Kidney (tissue), 14 donors: Measurements from ENCODE around the gene CCL21. TPM values are rescaled to one million over a fixed set of nuclear protein-coding genes. Genes with fewer than 3 reads are reported as not detected.
A peak's percentile ranks its signal among the peaks of the same experiment; 100 is the strongest.
"Not testable (repeated sequence)": the region's sequence is repeated elsewhere in the genome, so short reads cannot be mapped to it uniquely, and the experiment has no call there.

Experiments
- DNase-seq, 5 donors: peaks; one replicate each; pipeline ENCODE4 v3.0.0-alpha.2; 2013 to 2020
- FAIRE-seq: peaks from 2 replicates; lab custom pipeline; 2012; peaks lifted over from hg19 to GRCh38; lab: Jason Lieb, UNC
- H3K27ac ChIP-seq, 2 donors: one replicate each; pipeline ENCODE4 v1.7.0; 2013; ENCODE audit warnings: low read depth in 2 of 2, low read length in 2 of 2, inconsistent platforms in 1 of 2
- H3K27me3 ChIP-seq: one replicate; pipeline ENCODE4 v1.7.1; 2013; ENCODE audit warnings: low read length, inconsistent platforms; ENCODE audit not compliant: control insufficient read depth, insufficient read depth
- H3K36me3 ChIP-seq, 3 donors: one replicate each; pipeline versions ENCODE4 v1.7.0 to v1.7.1; 2013; ENCODE audit warnings: low read length in 3 of 3, control low read depth in 1 of 3, inconsistent platforms in 1 of 3; ENCODE audit not compliant: insufficient read depth in 3 of 3, control insufficient read depth in 2 of 3
- H3K4me1 ChIP-seq, 3 donors: one replicate each; pipeline versions ENCODE4 v1.7.0 to v1.7.1; 2013; ENCODE audit warnings: low read length in 3 of 3, inconsistent platforms in 1 of 3, low read depth in 1 of 3; ENCODE audit not compliant: control insufficient read depth in 2 of 3, insufficient read depth in 2 of 3
- H3K4me3 ChIP-seq, 3 donors: one replicate each; pipeline versions ENCODE4 v1.7.0 to v1.8.1; 2013; ENCODE audit warnings: low read length in 3 of 3, control low read depth in 1 of 3, inconsistent platforms in 1 of 3
- H3K9ac ChIP-seq, 3 donors: one replicate each; pipeline versions ENCODE4 v1.7.0 to v1.7.1; 2013; ENCODE audit warnings: low read length in 3 of 3, control low read depth in 1 of 3, inconsistent platforms in 1 of 3
- H3K9me3 ChIP-seq, 3 donors: one replicate each; pipeline versions ENCODE4 v1.7.0 to v1.7.1; 2013; ENCODE audit warnings: low read length in 3 of 3, control low read depth in 1 of 3, inconsistent platforms in 1 of 3; ENCODE audit not compliant: control insufficient read depth in 2 of 3, insufficient read depth in 1 of 3
- CTCF ChIP-seq: IDR thresholded peaks from 3 replicates; pipeline ENCODE4 v1.5.1; 2012; ENCODE audit warnings: mild to moderate bottlenecking, moderate library complexity, borderline replicate concordance; ENCODE audit not compliant: insufficient read depth; ENCODE audit errors: extremely low read depth
- intact Hi-C: fragments of 100-400 bp; cut with DNase I; formaldehyde crosslinking; loops from one replicate; pipeline ENCODE4 v1.11.1; 2022
- polyA plus RNA-seq: library from polyadenylated mRNA; stranded (reverse); fragments of 350-450 nt; fragmentation: Illumina TruSeq; extraction: RNeasy Lipid Tissue Mini Kit (QIAGEN cat#74804); gene quantifications from one replicate; pipeline ENCODE4 v1.2.3, GENCODE V29; 2014; ENCODE audit warnings: low read depth, low replicate concordance; ENCODE audit not compliant: insufficient read depth
- total RNA-seq: library from RNA; stranded (reverse); fragmentation: NEBNext Ultra II Directional; extraction: Animal tissue kit (Norgen Biotek cat#: 25700); gene quantifications from one replicate; pipeline ENCODE4 v1.2.1, GENCODE V29; 2021
- donor health status: control.
- donor health status: control.
- donor health status: control.
- donor health status: control.
- donor health status: control.
- donor health status: DM: yes; HTN: yes; CAD: no.
- donor health status: Normal renal cell carcinoma (clear cell type).

Gene CCL21
- total and polyA plus RNA-seq, 2 donors from 2014 or later = 42.8 to 92.8 TPM

- Histone ChIP-seq H3K9me3 (no peaks in the 10 kb centered on the region), H3K27ac (no peak overlapping the region), H3K27me3 (no peaks in the 10 kb centered on the region), H3K4me1 (no peaks in the 10 kb centered on the region), H3K9ac (no peak overlapping the region), H3K4me3 (no peak overlapping the region), H3K36me3 (no peaks in the 10 kb centered on the region)
- FAIRE-seq (no peak), DNase-seq (peak in 1 of 5 donors; percentile 32)
- no peak for TF ChIP-seq CTCF
- intact Hi-C loops = no loop called here
Measured at GRCh38 chr9:34741628-34742027, 31.7 kb upstream of the CCL21 start.

GRCh38 chr9:34740176-34740575, 30.2 kb upstream of the CCL21 start:
- H3K4me1 ChIP-seq, H3K36me3 ChIP-seq, H3K9ac ChIP-seq, H3K27ac ChIP-seq, FAIRE-seq, DNase-seq, H3K9me3 ChIP-seq, H3K27me3 ChIP-seq, H3K4me3 ChIP-seq, intact Hi-C loops: not testable (repeated sequence)

- H3K27ac ChIP-seq = no peak overlapping the region
- DNase-seq (no peak), FAIRE-seq (no peak)
- no peaks in the 10 kb centered on the region for H3K36me3 ChIP-seq
- no peak overlapping the region for H3K9ac ChIP-seq
- intact Hi-C loops = no loop called here
- TF ChIP-seq CTCF = no peak
- H3K4me1 ChIP-seq = no peaks in the 10 kb centered on the region
- H3K9me3 ChIP-seq = no peaks in the 10 kb centered on the region
- no peak overlapping the region for H3K4me3 ChIP-seq
- H3K27me3 ChIP-seq = no peaks in the 10 kb centered on the region
Measured at GRCh38 chr9:34737677-34738260, 27.8 kb upstream of the CCL21 start.

GRCh38 chr9:34734720-34735119, 24.8 kb upstream of the CCL21 start:
- DNase-seq (no peak), FAIRE-seq (no peak)
- H3K27me3 ChIP-seq = no peaks in the 10 kb centered on the region
- no peak overlapping the region for H3K4me3 ChIP-seq
- H3K9ac ChIP-seq = no peak overlapping the region
- intact Hi-C loops = no loop called here
- no peaks in the 10 kb centered on the region for H3K36me3 ChIP-seq
- no peak for TF ChIP-seq CTCF
- H3K4me1 ChIP-seq = no peaks in the 10 kb centered on the region
- H3K9me3 ChIP-seq = no peaks in the 10 kb centered on the region
- no peak overlapping the region for H3K27ac ChIP-seq
